Measurements from ENCODE around the gene THSD1. TPM values are rescaled to one million over a fixed set of nuclear protein-coding genes. Genes with fewer than 3 reads are reported as not detected.

THSD1 gene
- total RNA-seq, 2 experiments from 2014 or later, result 0.28 TPM; not detected in 1

DNA sequence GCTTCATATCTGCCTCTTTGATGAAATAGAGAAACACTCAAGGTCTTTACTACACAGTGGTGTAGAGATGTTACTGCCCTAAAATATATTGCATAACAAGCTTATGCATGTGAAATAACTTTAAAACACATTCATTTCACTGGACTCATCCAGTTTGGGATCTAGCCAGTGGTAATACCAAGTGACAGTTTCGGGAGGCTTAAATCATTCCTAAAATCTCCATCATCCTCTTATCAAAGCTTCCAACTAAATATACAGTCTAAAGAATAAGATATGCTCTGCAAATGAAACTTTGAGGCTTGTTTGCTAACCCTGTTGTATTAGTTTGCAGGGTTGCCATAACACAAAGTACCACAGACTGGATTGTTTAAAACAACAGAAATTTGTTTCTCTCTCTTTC is 52.8 kb downstream of the THSD1 start:
- BruUV-seq (replicated peaks), result no TSS peak
- no peak overlapping the region for H3K4me2 ChIP-seq (ENCODE audit: low read length)
- H3K4me3 ChIP-seq (ENCODE audit: low read depth, low read length, poor library complexity, severe bottlenecking), result no peak overlapping the region
- no peaks in the 10 kb centered on the region for H3K36me3 ChIP-seq (ENCODE audit: insufficient read depth, low read length)
- TF ChIP-seq EZH2phosphoT487 (IDR thresholded peaks at IDR 0.05; ENCODE audit: borderline replicate concordance, low read depth, low read length), result no peak
- TF ChIP-seq, protein P1, sequence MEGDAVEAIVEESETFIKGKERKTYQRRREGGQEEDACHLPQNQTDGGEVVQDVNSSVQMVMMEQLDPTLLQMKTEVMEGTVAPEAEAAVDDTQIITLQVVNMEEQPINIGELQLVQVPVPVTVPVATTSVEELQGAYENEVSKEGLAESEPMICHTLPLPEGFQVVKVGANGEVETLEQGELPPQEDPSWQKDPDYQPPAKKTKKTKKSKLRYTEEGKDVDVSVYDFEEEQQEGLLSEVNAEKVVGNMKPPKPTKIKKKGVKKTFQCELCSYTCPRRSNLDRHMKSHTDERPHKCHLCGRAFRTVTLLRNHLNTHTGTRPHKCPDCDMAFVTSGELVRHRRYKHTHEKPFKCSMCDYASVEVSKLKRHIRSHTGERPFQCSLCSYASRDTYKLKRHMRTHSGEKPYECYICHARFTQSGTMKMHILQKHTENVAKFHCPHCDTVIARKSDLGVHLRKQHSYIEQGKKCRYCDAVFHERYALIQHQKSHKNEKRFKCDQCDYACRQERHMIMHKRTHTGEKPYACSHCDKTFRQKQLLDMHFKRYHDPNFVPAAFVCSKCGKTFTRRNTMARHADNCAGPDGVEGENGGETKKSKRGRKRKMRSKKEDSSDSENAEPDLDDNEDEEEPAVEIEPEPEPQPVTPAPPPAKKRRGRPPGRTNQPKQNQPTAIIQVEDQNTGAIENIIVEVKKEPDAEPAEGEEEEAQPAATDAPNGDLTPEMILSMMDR (conservative IDR thresholded peaks at IDR 0.05; ENCODE audit: low read length), result no peak
- H2AFZ ChIP-seq (ENCODE audit: low read length), result no peak overlapping the region
- no peaks in the 10 kb centered on the region for H4K20me1 ChIP-seq (ENCODE audit: insufficient read depth, low read length)
- ChIA-PET POLR2A (interaction anchor here (0.7 kb wide), 1 partner anchor 103 kb away, joined by 3 read pairs; no protein-coding TSS in a partner anchor), CTCF (ENCODE audit: unreplicated experiment) (no interaction called here)
- no peaks in the 10 kb centered on the region for H3K9me3 ChIP-seq (ENCODE audit: low read length)
- H3K27ac ChIP-seq (ENCODE audit: low read depth, low read length, poor library complexity, severe bottlenecking), result no peak overlapping the region
- DNase-seq (ENCODE audit: low spot score), result no peak
- H3K4me1 ChIP-seq (ENCODE audit: insufficient read depth, low read length, poor library complexity, severe bottlenecking), result no peaks in the 10 kb centered on the region
- no peaks in the 10 kb centered on the region for H3K9me2 ChIP-seq (ENCODE audit: insufficient read depth, low read length)
- H3K79me2 ChIP-seq (ENCODE audit: insufficient read depth, low read depth, low read length), result no peaks in the 10 kb centered on the region
- intact Hi-C loops (cut with micrococcal nuclease; ENCODE audit: unreplicated experiment), result no loop called here

DNA sequence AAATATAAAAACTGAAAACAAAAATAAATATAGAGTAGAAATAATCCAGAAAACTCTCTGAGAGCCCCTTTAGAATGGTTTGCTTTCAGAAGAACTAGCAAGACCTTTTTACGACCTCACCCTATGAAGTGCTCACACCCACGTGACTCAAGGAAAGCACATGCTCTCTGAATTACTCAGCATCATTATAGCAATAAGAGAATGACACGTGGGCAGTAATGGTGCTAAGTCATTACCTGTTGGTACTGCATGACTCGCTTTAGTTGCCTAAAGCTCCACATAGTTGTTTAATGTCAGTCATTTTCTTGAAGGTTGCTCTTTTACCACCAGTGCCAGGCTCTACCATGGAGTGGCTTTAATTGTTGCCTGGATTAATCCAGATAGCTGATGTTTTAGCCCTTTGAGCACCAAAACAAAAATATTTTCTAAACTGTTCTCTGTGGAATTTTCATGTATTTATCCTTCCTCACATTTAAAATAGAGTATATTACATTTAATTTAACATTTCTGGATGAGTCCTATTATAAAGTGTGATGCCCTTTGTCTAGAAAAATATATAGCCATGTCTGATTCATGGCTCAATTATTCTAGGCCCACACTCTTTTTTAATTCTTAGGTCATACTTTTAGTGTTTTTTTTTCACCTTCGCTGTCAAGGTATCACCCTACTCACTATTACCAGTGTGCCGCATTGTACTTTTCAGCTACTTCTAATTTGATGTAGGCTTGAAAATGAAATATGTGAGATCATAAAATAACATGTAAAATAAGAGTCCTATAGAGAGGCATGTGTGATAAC is 56.8 kb downstream of the THSD1 start:
- Histone ChIP-seq H3K9me2 (ENCODE audit: insufficient read depth, low read length) (no peaks in the 10 kb centered on the region), H4K20me1 (ENCODE audit: insufficient read depth, low read length) (no peaks in the 10 kb centered on the region), H3K36me3 (ENCODE audit: insufficient read depth, low read length) (no peaks in the 10 kb centered on the region), H3K27ac (ENCODE audit: low read depth, low read length, poor library complexity, severe bottlenecking) (no peak overlapping the region), H3K79me2 (ENCODE audit: insufficient read depth, low read depth, low read length) (no peaks in the 10 kb centered on the region), H3K4me3 (ENCODE audit: low read depth, low read length, poor library complexity, severe bottlenecking) (no peak overlapping the region), H3K4me2 (ENCODE audit: low read length) (no peak overlapping the region), H3K9me3 (ENCODE audit: low read length) (no peaks in the 10 kb centered on the region), H3K4me1 (ENCODE audit: insufficient read depth, low read length, poor library complexity, severe bottlenecking) (no peaks in the 10 kb centered on the region), H2AFZ (ENCODE audit: low read length) (no peak overlapping the region)
- POLR2A ChIA-PET, result interaction anchor here (0.9 kb wide), 1 partner anchor 9 kb away, joined by 3 read pairs; no protein-coding TSS in a partner anchor
- no peak for DNase-seq (ENCODE audit: low spot score)
- no peak for TF ChIP-seq EZH2phosphoT487 (IDR thresholded peaks at IDR 0.05; ENCODE audit: borderline replicate concordance, low read depth, low read length)
- TF ChIP-seq, protein P1 (conservative IDR thresholded peaks at IDR 0.05; ENCODE audit: low read length), result no peak
- CTCF ChIA-PET (ENCODE audit: unreplicated experiment), result no interaction called here
- BruUV-seq (replicated peaks), result no TSS peak
- intact Hi-C loops (cut with micrococcal nuclease; ENCODE audit: unreplicated experiment), result no loop called here

DNA sequence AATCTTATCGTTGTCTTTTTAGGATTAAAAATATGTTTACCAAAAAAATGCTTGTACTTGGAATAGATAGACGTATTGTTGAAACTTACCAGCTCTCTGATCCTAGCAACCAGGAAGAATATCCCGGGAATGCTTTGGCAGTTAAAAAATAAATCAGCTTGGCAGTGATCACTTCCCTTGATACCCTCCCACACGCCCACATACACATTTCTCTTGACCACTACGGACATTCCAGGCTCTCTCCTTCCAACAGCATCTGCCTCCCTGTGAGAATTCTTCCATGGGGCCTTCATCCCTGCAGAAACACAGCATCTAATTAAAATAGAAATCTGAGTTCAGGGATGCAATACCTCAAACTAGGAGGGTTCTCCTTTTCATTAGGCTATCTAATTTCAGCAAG is 57.9 kb downstream of the THSD1 start:
- no peak overlapping the region for H2AFZ ChIP-seq (ENCODE audit: low read length)
- no TSS peak for BruUV-seq (replicated peaks)
- ChIA-PET POLR2A (no interaction called here), CTCF (ENCODE audit: unreplicated experiment) (no interaction called here)
- no peaks in the 10 kb centered on the region for H3K4me1 ChIP-seq (ENCODE audit: insufficient read depth, low read length, poor library complexity, severe bottlenecking)
- no peak overlapping the region for H3K4me2 ChIP-seq (ENCODE audit: low read length)
- H3K79me2 ChIP-seq (ENCODE audit: insufficient read depth, low read depth, low read length), result no peaks in the 10 kb centered on the region
- DNase-seq (ENCODE audit: low spot score), result no peak
- no peak overlapping the region for H3K4me3 ChIP-seq (ENCODE audit: low read depth, low read length, poor library complexity, severe bottlenecking)
- no peaks in the 10 kb centered on the region for H3K9me2 ChIP-seq (ENCODE audit: insufficient read depth, low read length)
- H3K9me3 ChIP-seq (ENCODE audit: low read length), result no peaks in the 10 kb centered on the region
- TF ChIP-seq, protein P1 (conservative IDR thresholded peaks at IDR 0.05; ENCODE audit: low read length), result no peak
- TF ChIP-seq EZH2phosphoT487 (IDR thresholded peaks at IDR 0.05; ENCODE audit: borderline replicate concordance, low read depth, low read length), result no peak
- intact Hi-C loops (cut with micrococcal nuclease; ENCODE audit: unreplicated experiment), result no loop called here
- no peaks in the 10 kb centered on the region for H4K20me1 ChIP-seq (ENCODE audit: insufficient read depth, low read length)
- H3K27ac ChIP-seq (ENCODE audit: low read depth, low read length, poor library complexity, severe bottlenecking), result no peak overlapping the region
- H3K36me3 ChIP-seq (ENCODE audit: insufficient read depth, low read length), result no peaks in the 10 kb centered on the region
